GM19035 (cell line): ENCODE results near the gene PAFAH1B1.
A peak's percentile ranks its signal among the peaks of the same experiment; 100 is the strongest.
"Not testable (repeated sequence)": the region's sequence is repeated elsewhere in the genome, so short reads cannot be mapped to it uniquely, and the experiment has no call there.

Experiments used
- ATAC-seq: cut with Tn5 transposase; IDR thresholded peaks from one replicate; pipeline ENCODE4 v1.9.1; 2021; ENCODE audit not compliant: unreplicated experiment

The PAFAH1B1 gene

DNA sequence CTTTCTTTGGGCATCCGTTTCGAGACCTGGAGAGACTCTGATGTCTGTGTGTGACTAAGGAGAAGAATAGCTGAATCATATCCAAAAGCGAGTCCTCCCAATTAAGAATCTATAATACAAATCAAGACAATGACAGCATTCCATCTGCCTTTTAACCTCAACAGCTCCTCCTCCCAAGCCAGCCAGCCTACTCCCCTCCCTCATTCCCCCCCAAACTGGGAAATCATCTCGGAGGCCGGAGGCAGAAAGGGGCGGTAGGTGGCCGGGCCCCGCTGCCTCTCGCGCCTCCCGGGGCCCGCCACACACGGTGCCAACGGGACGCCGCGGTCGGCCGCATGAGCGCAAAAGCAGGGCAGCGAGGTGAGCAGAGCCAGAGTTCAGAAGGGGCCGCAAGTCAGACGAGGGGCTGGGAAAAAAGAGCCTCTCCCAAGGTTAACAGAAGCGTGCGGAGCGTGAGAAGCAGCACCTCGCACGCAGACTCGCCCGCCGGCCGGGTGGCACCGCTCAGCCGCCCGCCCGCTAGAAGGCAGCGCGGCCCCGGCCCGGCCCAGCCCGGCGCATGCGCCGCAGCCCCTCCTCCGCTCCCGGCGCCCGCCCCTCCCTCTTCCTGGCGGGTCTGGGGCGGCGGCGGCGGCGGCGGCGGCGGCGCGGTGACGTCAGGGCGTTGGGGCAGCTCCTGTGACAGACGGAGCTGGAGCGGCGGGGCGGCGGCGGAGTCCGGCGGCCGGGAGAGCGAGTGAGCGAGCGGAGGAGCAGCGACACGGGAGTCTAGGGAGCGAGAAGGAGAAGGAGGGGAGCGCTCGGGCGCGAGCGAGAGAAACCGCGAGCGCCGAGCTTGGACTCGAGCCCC, at the start of gene PAFAH1B1:
Gene PAFAH1B1 (plus strand): TSS at position 684 of the 850 bp plus-strand sequence. CDS start 44,635 bp downstream, outside the sequence.
- peak; percentile 81 for ATAC-seq

DNA sequence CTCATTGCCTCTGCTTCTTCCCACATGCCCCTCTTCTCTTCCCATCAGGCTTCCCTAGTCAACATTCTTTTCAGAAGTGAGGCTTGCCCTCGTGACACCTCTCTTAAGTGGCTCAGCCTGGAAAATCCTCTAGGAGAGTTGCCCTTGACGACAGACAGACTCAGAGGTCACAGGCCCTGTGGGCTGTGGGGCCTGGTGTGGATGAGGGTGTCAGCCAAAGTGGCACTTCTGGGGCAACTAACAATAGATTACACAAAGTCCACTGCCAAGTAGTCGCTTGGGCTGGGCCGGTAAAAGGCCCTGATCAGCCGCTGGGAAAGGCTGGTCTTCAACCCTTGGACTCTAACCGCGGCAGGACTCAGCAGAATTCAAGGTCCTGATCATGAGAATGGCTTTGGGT, 48.1 kb upstream of the PAFAH1B1 start:
- ATAC-seq: no peak

DNA sequence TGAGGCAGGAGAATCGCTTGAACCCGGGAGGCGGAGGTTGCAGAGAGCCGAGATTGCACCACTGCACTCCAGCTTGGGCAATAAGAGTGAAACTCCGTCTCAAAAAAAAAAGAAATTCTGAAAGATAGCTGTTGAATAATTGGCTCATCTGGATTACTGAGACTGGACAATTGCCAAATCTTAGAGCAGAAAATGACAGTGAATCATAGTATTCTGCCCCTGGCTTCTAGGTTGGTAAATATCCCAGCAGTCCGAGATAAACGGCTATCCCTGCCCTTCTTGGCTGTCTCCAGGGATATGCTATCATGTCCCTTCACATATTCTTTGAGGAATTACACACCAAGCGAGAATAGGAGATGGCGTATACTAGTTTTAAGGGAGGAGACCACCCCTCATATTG, 46.3 kb upstream of the PAFAH1B1 start:
- no peak for ATAC-seq

DNA sequence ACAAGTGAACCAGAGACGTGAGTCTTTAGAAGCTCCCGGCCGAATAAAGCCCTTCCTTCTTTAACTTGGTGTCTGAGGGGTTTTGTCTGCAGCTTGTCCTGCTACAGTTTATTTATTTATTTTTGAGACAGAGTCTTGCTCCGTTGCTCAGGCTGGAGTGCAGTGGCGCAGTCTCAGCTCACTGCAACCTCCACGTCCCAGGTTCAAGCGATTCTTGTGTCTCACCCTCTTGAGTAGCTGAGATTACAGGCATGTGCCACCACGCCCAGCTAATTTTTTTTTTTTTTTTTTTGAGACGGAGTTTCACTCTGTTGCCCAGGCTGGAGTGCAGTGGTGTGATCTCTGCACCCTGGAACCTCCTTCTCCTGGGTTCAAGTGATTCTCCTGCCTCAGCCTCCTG, 45.4 kb upstream of the PAFAH1B1 start:
- not testable (repeated sequence) for ATAC-seq

DNA sequence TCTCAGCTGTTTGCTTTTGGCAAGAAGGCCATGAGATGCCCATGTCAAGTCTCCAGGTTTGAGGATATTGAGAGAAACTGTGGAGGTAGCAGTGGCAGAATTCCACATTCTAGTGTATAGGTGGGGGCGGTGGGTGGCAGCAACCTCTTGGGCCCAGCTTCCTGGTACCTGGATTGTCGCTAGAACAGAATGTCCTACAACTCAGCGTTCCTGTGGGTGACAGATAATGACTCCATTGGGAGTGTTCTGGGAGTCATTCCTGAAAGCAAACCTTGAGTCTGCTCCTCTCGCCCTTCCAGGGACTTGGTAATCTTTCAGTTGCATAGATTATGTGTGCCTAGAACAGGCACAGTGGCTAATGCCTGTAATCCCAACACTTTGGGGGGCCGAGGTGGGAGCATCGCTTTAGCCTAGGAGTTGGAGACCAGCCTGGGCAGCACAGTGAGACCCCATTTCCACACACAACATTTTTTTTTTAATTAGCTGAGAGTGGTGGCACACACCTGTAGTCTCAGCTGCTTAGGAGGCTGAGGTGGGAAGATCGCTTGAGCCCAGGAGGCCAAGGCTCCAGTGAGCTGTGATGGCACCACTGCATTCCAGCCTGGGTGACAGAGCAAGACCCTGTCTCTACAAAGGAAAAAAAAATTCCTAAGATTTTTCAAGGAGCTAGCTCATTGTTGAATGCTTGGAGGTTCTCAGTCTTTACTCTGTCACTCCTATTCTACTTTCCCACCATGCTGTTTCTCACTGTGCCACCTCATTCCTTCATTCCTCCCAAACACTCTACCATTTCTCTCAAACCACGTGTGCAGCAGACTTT, 43.9 kb upstream of the PAFAH1B1 start:
- no peak for ATAC-seq

DNA sequence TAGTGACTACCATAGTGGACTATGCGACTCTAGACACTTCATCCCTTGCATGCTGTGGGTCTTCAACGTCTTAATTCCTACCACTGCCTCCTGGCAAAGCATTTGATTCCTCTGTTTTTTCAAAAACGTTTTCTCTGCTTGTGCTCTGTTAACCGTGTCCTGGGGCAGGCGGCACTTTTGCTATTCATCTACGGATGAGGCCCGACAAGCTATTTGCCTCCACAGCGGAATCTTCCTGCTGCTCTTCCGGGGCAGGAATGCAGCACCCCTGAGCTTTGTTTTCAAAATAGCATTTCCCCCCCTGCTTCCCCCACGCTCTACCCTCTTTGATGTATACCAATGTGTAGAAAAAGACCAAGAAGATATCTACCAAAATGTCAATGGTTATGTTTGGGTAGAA, 42.0 kb upstream of the PAFAH1B1 start:
- ATAC-seq: no peak

DNA sequence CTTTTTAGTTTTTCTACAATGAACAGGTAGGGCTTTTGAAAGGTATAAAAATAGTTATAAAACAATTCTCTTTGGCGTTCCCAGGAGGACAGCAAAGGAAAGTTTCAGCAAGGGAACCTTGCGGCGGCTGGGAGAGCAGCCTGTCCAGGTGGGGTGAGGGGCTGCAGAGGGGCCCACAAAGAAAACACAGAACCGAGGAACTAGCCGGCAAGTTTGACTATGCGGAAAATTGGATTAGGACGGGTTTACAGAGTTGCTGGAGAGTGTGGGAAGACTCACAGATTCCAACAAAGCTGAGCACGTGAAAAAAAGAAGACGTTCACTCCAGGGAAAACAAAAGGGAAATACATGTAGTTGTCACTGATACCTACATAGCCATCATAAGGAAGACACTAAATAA, 41.5 kb upstream of the PAFAH1B1 start:
- ATAC-seq: no peak

DNA sequence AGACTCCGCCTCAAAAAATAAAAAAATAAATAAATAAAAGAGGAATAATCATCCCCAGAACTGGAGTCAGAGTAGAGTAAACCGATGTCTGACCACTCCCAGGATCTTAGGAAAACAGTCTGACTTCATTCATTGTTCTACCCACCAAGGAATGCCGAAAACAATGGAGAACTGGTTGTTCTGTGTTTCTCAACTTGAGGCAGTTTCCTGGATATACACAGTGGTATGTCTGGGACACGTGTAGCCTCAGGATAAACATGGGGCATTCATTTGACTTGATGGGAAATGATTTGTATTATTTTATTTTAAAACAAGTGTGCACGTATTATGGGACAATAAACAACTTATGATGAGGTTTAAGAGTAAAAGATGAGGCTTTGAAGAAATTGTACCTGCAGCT, 32.8 kb upstream of the PAFAH1B1 start:
- no peak for ATAC-seq

DNA sequence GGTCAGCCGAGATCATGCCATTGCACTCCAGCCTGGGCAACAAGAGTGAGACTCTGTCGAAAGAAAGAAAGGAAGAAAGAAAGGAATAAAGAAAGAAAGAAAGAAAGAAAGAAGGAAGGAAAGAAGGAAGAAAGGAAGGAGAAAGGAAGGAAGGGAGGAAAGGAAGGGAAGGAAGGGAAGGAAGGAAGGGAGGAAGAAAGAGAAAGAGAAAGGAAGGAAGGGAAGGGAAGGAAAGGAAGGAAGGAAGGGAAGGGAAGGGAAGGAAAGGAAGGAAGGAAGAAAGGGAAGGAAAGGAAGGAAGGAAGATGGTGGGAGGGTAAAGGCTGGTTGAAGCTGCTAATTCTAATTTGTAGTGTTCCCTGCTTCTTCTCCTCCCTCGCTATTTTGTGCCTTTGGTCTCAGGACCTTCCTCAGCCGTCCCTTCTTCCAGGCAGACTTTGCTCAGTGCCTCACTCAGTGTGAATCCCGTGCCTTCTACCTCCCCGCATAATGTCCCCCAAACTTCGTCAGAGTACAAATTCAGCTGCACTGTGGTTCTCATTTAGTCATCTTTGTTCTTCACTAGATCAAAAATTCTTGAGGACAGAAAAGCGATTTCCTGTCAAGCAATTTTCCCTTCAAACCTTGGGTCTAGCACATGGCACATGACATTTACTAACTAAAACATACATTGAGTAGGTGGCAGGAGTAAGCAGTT, 31.1 kb upstream of the PAFAH1B1 start:
- no peak for ATAC-seq

DNA sequence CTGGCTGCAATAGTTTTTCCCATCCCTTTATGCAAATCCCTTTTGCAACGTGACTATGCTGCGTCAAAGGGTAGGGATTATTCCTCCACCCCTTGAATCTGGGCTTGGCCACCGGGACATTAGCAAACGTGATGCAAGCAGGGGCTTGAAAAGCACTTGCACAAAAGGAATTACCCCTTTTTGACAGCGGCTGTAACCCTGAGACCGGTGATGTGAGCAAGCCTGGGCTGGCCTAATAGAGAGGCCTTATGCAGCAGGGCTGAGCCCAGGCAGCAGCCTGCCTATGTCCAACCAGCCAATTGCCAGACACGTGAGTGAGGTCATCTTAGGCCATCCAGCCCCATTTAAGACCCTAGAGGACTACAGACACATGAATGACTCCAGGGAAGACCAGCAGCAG, 30.4 kb upstream of the PAFAH1B1 start:
- ATAC-seq: no peak

DNA sequence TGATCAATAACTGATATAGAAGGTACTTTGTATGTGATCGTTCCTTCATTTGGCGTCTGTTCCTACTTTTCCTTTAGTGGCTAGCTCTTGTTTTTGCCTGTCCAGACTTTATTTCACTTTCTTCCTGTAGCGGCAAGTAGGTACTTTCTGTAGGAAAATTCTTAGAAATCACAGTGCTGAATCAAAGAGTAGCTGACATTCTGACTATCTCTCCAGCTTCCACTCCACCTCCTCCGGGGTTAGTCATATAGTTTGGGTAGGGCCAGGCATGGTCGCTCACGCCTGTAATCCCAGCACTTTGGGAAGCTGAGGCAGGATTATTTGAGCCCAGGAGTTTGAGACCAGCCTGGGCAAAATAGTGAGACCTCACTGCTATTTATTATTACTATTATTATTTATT, 29.9 kb upstream of the PAFAH1B1 start:
- no peak for ATAC-seq

DNA sequence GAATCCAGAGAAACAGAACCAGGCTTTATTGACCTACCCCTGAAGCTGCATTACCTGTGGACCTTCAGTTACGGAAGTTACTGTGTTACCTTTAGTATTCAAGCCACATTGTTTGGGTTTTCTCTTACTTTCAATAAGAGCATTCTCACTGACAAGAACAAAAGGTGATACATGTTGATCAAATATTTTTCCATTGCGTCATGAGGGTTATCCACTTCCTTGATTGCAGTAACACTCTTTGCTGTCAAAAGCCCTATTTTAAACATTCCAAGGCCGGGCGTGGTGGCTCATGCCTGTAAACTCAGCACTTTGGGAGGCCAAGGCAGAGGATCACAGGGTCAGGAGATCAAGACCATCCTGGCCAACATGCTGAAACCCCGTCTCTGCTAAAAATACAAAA, 28.6 kb upstream of the PAFAH1B1 start:
- ATAC-seq: no peak

DNA sequence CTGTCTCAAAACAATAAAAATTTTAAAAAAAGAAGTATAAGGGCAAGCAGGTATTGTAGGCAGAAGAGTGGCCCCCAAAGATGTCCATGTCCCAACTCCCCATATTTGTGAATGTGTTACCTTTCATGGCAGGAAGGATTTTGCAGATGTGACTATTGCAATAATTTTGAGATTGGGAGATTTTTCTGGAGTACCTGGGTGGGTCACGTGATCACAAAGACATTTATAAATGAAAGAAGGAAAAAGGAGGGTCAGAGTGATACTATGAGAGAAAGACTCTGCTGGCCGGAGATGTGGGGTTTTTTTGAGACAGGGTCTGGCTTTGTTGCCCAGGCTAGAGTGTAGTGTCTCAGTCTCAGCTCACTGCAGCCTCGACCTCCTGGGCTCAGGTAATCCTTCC, 27.4 kb upstream of the PAFAH1B1 start:
- ATAC-seq: no peak

DNA sequence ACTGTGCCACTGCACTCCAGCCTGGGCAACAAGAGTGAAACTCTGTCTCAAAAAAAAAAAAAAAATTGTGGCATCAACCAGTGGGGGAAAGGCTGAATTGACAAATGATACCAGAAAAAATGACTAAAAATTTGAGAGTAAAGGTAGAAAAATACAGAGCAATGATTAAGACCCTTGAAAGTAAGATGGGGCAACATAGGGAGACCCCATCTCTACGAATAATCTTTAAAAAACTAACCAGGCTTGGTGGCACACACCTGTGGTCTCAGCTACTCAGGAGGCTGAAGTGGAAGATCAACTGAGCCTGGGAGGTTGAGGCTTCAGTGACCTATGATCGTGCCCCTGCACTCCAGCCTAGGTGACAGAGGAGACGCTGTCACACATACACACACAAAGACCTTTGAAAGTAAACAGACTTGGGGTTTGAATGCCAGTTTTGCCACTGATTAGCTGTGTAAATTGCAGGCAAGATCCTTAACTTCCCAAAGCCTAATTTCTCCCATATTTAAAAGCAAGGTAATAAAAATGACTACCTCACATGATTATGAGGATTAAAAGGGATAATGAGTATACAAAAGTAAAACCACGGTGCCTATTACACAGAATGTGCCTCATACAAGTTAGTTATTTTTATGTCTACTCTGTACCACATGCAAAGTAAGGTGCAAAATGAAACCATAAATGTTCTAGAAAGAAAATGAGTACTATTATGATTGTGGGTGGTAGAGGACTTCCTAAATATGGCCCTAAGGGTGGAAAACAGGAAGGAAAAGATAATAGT, 21.7 kb upstream of the PAFAH1B1 start:
- ATAC-seq: peak; percentile 85

DNA sequence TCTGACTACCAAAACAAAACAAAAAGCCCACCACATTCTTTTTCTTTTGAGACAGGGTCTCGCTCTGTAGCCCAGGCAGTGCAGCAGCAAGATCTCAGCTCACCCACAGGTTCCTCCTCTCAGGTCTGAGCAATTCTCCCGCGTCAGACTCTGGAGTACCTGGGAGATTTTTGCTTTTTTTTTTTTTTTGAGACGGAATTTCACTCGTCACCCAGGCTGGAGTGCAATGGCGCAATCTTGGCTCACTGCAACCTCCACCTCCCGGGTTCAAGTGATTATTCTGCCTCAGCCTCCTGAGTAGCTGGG, 21.2 kb upstream of the PAFAH1B1 start:
- ATAC-seq: peak; percentile 34

DNA sequence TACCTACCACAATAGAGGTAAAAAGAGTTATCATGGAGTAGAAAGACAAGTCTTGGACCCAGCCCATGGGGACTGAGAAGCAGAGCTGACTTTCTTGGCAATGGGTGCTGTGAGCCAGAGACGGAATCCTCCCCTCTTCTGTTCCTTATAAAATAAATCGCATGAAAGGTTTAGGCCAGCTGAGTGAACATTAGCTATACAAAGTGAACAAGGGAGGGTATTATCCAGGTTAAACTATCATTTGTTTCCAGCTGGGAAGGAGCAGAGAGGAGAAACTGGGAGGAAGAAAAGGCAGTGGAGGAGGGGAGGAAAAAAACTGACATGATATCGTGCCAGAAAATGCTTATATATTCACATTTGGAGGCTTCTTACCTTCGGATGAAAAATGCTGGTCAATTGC, 13.3 kb upstream of the PAFAH1B1 start:
- no peak for ATAC-seq

DNA sequence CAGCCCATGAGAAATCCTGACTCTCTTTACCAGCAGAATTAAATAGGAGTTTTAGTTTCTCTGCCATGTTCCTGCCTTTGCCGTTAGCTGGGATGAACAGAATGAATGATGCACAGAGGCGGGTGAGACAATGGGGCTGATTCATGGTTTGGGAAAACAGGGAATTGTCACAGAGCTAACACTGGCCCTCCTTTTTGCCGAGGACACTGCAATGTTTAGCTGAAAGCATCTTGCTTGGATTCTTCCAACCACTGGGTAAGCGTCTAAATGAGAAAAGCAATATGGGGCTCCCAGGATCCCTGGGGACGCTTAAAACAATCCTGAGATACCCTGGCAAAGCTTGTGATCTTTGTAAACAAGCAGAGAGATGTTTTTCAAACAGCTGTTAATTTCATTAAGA, 12.8 kb upstream of the PAFAH1B1 start:
- no peak for ATAC-seq

DNA sequence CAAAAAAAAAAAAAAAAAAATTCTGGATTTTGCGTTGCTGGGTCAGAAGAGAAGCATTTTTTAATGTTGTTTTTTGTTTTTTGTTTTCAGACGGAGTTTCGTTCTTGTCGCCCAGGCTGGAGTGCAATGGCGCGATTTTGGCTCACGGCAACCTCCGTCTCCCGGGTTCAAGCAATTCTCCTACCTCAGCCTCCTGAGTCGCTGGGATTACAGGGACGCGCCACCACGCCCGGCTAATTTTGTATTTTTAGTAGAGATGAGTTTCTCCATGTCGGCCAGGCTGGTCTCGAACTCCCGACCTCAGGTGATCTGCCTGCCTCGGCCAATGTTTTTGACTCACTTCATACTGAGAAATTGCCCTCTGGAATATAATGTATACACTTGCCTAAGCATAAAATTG, 11.0 kb upstream of the PAFAH1B1 start:
- no peak for ATAC-seq

DNA sequence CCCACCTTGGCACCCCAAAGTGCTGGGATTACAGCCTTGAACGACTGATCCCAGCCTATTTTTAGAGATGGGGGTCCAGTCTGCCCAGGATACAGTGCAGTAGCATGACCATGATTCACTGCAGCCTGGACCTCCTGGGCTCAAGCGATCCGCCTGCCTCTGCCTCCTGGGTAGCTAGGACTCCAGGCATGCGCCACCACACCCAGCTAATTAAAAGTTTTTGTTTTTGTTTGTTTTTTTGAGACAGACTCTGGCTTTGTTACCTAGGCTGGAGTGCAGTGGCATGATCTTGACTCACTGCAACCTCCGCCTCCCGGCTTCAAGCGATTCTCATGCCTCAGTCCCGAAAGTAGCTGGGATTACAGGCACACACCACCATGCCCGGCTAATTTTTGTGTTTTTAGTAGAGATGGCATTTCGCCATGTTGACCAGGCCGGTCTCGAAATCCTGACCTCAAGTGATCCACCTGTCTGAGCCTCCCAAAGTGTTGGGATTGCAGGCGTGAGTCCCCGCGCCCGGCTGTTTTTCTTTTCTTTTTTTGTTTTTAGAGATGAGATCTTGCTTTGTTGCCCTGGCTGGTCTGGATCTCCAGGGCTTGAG, 2.3 kb upstream of the PAFAH1B1 start:
- ATAC-seq: no peak

DNA sequence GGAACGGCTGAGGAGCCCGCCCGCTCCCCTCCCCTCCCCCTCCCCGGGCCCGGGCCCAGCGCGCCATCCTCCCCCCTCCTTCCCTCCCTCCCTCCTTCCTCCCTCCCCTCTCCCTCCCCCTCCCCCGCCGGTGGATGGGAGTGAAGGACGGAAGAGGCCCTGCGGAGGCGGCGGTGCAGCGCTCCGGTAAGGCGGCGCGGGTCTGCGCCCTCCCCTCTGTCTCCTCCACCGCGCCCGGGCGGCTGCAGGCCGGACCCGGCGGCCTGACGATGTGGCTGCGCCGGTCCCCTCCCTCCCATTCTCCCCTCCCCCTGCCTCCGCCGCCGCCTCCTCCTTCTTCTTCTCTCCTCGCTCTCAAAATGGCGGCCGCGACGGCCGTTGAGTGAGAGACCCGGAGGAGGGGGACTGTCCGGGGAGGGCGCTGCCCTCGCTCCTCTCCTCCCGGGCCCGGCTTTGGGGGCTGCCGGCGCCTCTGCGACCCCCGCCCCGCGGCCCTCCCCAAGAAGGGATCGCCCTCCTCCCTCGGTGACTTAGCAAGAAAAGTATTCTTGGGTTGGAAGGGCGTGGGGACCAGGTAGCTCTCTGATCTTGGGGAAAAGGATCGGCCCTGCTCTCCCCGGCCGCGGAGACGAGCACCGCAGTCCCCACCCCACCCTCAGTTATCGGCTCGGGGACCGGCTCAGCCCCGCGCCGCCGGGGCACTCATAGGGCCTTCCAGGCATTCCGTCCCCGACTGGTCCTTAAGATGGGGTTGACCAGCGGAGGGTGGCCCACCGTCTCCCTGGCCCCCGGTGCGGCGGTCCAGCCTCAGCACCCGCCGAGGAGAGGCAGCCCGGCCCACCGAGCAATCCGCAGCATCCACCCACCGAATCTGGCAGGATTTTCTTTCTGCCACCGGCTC, 617 bp downstream of the PAFAH1B1 start:
- ATAC-seq: peak; percentile 53
